Endothelial cell of umbilical vein (primary cell): ENCODE data around the gene RNASEH2A. TPM values are rescaled to one million over a fixed set of nuclear protein-coding genes. Genes with fewer than 3 reads are reported as not detected.

Source experiments
- BruUV-seq: library from RNA; stranded (reverse); fragments of 400-500 nt; replicated peaks from 2 replicates; lab custom pipeline; 2021; lab: Mats Ljungman, UMichigan
- CTCF ChIA-PET: fragments of 300-600, 350-600 bp; sonication (Branson Sonifier 250); formaldehyde crosslinking; loops from one replicate; lab custom pipeline; 2021; ENCODE audit warnings: antibody characterized with exemption, inconsistent platforms; lab: Charles Lee
- POLR2A ChIA-PET: fragments of 300-600, 350-600 bp; sonication (Branson Sonifier 250); formaldehyde crosslinking; loops from one replicate; lab custom pipeline; 2021; ENCODE audit warnings: antibody characterized with exemption, inconsistent platforms; lab: Charles Lee
- DNase-seq: peaks from one replicate; pipeline ENCODE4 v3.0.0-alpha.2; 2011; ENCODE audit warnings: low read depth, low spot score
- FAIRE-seq: peaks from 2 replicates; lab custom pipeline; 2011; peaks lifted over from hg19 to GRCh38; lab: Jason Lieb, UNC
- H2AFZ ChIP-seq: 2 replicates; pipeline ENCODE4 v1.6.0; 2012; ENCODE audit warnings: low read depth, low read length, control low read depth, inconsistent platforms
- H3K27ac ChIP-seq: 2 replicates; pipeline ENCODE4 v1.5.1; 2011; ENCODE audit warnings: low read depth, mild to moderate bottlenecking, control low read depth, low read length, moderate library complexity; ENCODE audit not compliant: insufficient read depth
- H3K27me3 ChIP-seq, 2 experiments: 2 replicates each; pipeline versions ENCODE4 v1.6.0 to v1.6.1; 2011; ENCODE audit warnings: low read length in 2 of 2, mixed read lengths in 1 of 2; ENCODE audit not compliant: control insufficient read depth in 2 of 2, insufficient read depth in 2 of 2
- H3K36me3 ChIP-seq, 2 experiments: 2 replicates in 1 of 2; 3 replicates in 1 of 2; pipeline ENCODE4 v1.5.1; 2011; ENCODE audit warnings: low read length in 2 of 2, mild to moderate bottlenecking in 1 of 2, moderate library complexity in 1 of 2; ENCODE audit not compliant: control insufficient read depth in 2 of 2, insufficient read depth in 2 of 2; ENCODE audit errors: extremely low read depth in 1 of 2
- H3K4me1 ChIP-seq: 3 replicates; pipeline ENCODE4 v1.5.1; 2011; ENCODE audit warnings: mild to moderate bottlenecking, low read length; ENCODE audit not compliant: control insufficient read depth, insufficient read depth; ENCODE audit errors: extremely low read depth
- H3K4me2 ChIP-seq: 2 replicates; pipeline ENCODE4 v1.6.1; 2011; ENCODE audit warnings: low read length, control low read depth, mixed read lengths; ENCODE audit not compliant: insufficient read depth
- H3K4me3 ChIP-seq, 3 experiments: fragments of 200-600 bp in 1 of 3; sonication (generic), shearing (Covaris generic) in 1 of 3; replicated peaks in 1 of 3; 2 replicates each; pipeline ENCODE4 v1.5.1; 2011 to 2016; ENCODE audit warnings: control low read depth in 3 of 3, low read length in 3 of 3, mild to moderate bottlenecking in 2 of 3, inconsistent platforms in 1 of 3, low read depth in 1 of 3, moderate library complexity in 1 of 3; ENCODE audit not compliant: insufficient read depth in 1 of 3
- H3K79me2 ChIP-seq: 2 replicates; pipeline ENCODE4 v1.6.0; 2012; ENCODE audit warnings: low read length, inconsistent platforms; ENCODE audit not compliant: control insufficient read depth, insufficient read depth
- H3K9ac ChIP-seq: replicated peaks from 2 replicates; pipeline ENCODE3; 2011; ENCODE audit warnings: low read length, control low read depth; ENCODE audit not compliant: insufficient read depth; ENCODE audit errors: extremely low read depth
- H3K9me1 ChIP-seq: replicated peaks from 3 replicates; pipeline ENCODE4 v1.6.0; 2011; ENCODE audit warnings: mild to moderate bottlenecking, low read length; ENCODE audit not compliant: control insufficient read depth, insufficient read depth; ENCODE audit errors: extremely low read depth
- H3K9me3 ChIP-seq: replicated peaks from 2 replicates; pipeline ENCODE4 v1.5.1; 2012; ENCODE audit warnings: low read length, inconsistent platforms; ENCODE audit not compliant: control insufficient read depth, insufficient read depth
- H4K20me1 ChIP-seq: replicated peaks from 2 replicates; pipeline ENCODE3; 2011; ENCODE audit warnings: mild to moderate bottlenecking, low read length; ENCODE audit not compliant: control insufficient read depth, insufficient read depth; ENCODE audit errors: extremely low read depth
- CTCF ChIP-seq, 2 donors: IDR thresholded peaks; 1 replicate in 1 of 2; 2 replicates in 1 of 2; pipeline ENCODE4 v1.5.1; 2011; ENCODE audit warnings: low read length in 2 of 2, mild to moderate bottlenecking in 2 of 2, moderate library complexity in 2 of 2, control low read depth in 1 of 2, inconsistent platforms in 1 of 2, low read depth in 1 of 2; ENCODE audit not compliant: insufficient read depth in 1 of 2; ENCODE audit errors: extremely low read depth in 1 of 2
- EZH2 ChIP-seq: IDR thresholded peaks from 2 replicates; pipeline ENCODE4 v1.6.1; 2012; ENCODE audit warnings: borderline replicate concordance, low read depth, mild to moderate bottlenecking, moderate library complexity, low read length, inconsistent platforms; ENCODE audit not compliant: severe bottlenecking
- FOS ChIP-seq: IDR thresholded peaks from 2 replicates; pipeline ENCODE4 v1.6.1; 2011; ENCODE audit warnings: mild to moderate bottlenecking, low read length, moderate library complexity, borderline replicate concordance; ENCODE audit not compliant: insufficient read depth
- GATA2 ChIP-seq: IDR thresholded peaks from 2 replicates; pipeline ENCODE4 v1.7.0; 2011; ENCODE audit warnings: low read depth, mild to moderate bottlenecking, moderate library complexity, mixed read lengths, low read length; ENCODE audit not compliant: insufficient read length, insufficient read depth
- JUN ChIP-seq: IDR thresholded peaks from 2 replicates; pipeline ENCODE4 v1.6.1; 2011; ENCODE audit warnings: borderline replicate concordance, low read depth; ENCODE audit not compliant: insufficient read length, insufficient read depth
- MAX ChIP-seq: IDR thresholded peaks from 2 replicates; pipeline ENCODE4 v1.6.1; 2011; ENCODE audit not compliant: insufficient read depth, insufficient read length
- MYC ChIP-seq: IDR thresholded peaks from one replicate; pipeline ENCODE4 v1.6.1; 2011; ENCODE audit warnings: mild to moderate bottlenecking, low read depth, low read length
- POLR2A ChIP-seq: IDR thresholded peaks from 2 replicates; pipeline ENCODE4 v1.6.1; 2012; ENCODE audit warnings: low read depth, mild to moderate bottlenecking, control low read depth, low read length
- POLR2AphosphoS5 ChIP-seq: IDR thresholded peaks from 2 replicates; pipeline ENCODE4 v1.6.1; 2012; ENCODE audit warnings: low read depth, mild to moderate bottlenecking, control low read depth, low read length, moderate library complexity; ENCODE audit not compliant: insufficient read depth
- dilution Hi-C: fragments of 300-500 bp; cut with MboI; formaldehyde crosslinking; loops from one replicate; pipeline ENCODE4 v1.15.0; 2019; ENCODE audit warnings: low sequenced_read_pairs; ENCODE audit not compliant: extremely low pct_ligation_motif_present
- intact Hi-C: fragments of 100-400 bp; cut with micrococcal nuclease; formaldehyde crosslinking; loops from one replicate; pipeline ENCODE4 v1.10.0; 2022
- polyA plus RNA-seq, 4 experiments: library from polyadenylated mRNA; depleted of rRNA in 3 of 4; stranded (reverse) in 3 of 4; unstranded in 1 of 4; fragments of >200 nt; gene quantifications; 2 replicates each; pipeline versions ENCODE4 v1.2.1 to v1.2.3, GENCODE V29; 2011 to 2012; ENCODE audit warnings: missing spikeins in 1 of 4
- total RNA-seq: library from RNA; stranded (reverse); gene quantifications from 2 replicates; pipeline ENCODE4 v1.2.3, GENCODE V29; 2021

The RNASEH2A gene
- total and polyA plus RNA-seq, 2 donors (not counting 3 experiments of a cell fraction or from before 2014, with no cell fraction given), result 25.6 to 45.4 TPM

- Histone ChIP-seq H3K9me3 (no peaks in the 10 kb centered on the region), H3K4me2 (no peak overlapping the region), H3K27me3 (no peaks in the 10 kb centered on the region), H4K20me1 (no peaks in the 10 kb centered on the region), H3K4me3 (no peak overlapping the region), H3K27ac (no peak overlapping the region), H3K4me1 (no peaks in the 10 kb centered on the region), H3K36me3 (no peaks in the 10 kb centered on the region), H3K79me2 (no peaks in the 10 kb centered on the region), H3K9me1 (no peaks in the 10 kb centered on the region), H2AFZ (no peak overlapping the region), H3K9ac (no peak overlapping the region)
- ChIA-PET CTCF (interaction anchor here (9.9 to 12.6 kb wide), 3 partner anchors 12 to 85 kb away, joined by 144 to 524 read pairs (median 481); partner anchors contain the start of genes HOOK2, JUNB, PRDX2 and THSD8), POLR2A (interaction anchor here (1.6 kb wide), 1 partner anchor 29 kb away, joined by 5 read pairs; the partner anchor contains the start of gene JUNB)
- no TSS peak for BruUV-seq
- dilution Hi-C loops (no loop called here), intact Hi-C loops (no loop called here)
- FAIRE-seq, result no peak
- no peak for TF ChIP-seq MYC
- TF ChIP-seq MAX, result no peak
- no peak for TF ChIP-seq POLR2AphosphoS5
- TF ChIP-seq GATA2, result no peak
- no peak for TF ChIP-seq JUN
- TF ChIP-seq POLR2A, result no peak
- TF ChIP-seq EZH2, result no peak
- TF ChIP-seq CTCF (IDR thresholded peaks at IDR 0.05; ENCODE audit: extremely low read depth in 1 of 2, insufficient read depth in 1 of 2, low read depth in 1 of 2, low read length in 2 of 2), result no peak
- no peak for TF ChIP-seq FOS
- no peak for DNase-seq
Observed at GRCh38 chr19:12763100-12763499, 43.3 kb upstream of the RNASEH2A start.
